ENCODE data around the gene ADARB1. TPM values are rescaled to one million over a fixed set of nuclear protein-coding genes. Genes with fewer than 3 reads are reported as not detected.

The ADARB1 gene
- total and polyA plus RNA-seq, 2 experiments from 2014 or later: 4.8 to 14.8 TPM

DNA sequence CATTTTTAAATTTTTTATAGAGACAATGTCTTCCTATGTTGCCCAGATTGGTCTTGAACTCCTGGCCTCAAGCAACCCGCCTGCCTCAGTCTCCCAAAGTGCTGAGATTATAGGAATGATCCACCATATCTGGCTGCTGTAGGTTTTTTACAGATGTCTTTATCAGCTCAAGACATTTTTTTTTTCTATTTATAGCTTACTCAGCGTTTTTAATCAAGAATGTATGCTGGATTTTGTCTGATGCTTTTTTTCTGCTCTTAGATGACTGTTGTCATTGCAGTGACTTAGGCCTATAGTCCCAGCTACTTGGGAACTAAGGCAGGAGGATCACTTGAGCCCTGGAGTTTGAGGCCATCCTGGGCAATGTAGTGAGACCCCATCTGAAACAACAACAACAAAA lies 140.8 kb downstream of the ADARB1 start (continued):
- TF ChIP-seq, protein P1, sequence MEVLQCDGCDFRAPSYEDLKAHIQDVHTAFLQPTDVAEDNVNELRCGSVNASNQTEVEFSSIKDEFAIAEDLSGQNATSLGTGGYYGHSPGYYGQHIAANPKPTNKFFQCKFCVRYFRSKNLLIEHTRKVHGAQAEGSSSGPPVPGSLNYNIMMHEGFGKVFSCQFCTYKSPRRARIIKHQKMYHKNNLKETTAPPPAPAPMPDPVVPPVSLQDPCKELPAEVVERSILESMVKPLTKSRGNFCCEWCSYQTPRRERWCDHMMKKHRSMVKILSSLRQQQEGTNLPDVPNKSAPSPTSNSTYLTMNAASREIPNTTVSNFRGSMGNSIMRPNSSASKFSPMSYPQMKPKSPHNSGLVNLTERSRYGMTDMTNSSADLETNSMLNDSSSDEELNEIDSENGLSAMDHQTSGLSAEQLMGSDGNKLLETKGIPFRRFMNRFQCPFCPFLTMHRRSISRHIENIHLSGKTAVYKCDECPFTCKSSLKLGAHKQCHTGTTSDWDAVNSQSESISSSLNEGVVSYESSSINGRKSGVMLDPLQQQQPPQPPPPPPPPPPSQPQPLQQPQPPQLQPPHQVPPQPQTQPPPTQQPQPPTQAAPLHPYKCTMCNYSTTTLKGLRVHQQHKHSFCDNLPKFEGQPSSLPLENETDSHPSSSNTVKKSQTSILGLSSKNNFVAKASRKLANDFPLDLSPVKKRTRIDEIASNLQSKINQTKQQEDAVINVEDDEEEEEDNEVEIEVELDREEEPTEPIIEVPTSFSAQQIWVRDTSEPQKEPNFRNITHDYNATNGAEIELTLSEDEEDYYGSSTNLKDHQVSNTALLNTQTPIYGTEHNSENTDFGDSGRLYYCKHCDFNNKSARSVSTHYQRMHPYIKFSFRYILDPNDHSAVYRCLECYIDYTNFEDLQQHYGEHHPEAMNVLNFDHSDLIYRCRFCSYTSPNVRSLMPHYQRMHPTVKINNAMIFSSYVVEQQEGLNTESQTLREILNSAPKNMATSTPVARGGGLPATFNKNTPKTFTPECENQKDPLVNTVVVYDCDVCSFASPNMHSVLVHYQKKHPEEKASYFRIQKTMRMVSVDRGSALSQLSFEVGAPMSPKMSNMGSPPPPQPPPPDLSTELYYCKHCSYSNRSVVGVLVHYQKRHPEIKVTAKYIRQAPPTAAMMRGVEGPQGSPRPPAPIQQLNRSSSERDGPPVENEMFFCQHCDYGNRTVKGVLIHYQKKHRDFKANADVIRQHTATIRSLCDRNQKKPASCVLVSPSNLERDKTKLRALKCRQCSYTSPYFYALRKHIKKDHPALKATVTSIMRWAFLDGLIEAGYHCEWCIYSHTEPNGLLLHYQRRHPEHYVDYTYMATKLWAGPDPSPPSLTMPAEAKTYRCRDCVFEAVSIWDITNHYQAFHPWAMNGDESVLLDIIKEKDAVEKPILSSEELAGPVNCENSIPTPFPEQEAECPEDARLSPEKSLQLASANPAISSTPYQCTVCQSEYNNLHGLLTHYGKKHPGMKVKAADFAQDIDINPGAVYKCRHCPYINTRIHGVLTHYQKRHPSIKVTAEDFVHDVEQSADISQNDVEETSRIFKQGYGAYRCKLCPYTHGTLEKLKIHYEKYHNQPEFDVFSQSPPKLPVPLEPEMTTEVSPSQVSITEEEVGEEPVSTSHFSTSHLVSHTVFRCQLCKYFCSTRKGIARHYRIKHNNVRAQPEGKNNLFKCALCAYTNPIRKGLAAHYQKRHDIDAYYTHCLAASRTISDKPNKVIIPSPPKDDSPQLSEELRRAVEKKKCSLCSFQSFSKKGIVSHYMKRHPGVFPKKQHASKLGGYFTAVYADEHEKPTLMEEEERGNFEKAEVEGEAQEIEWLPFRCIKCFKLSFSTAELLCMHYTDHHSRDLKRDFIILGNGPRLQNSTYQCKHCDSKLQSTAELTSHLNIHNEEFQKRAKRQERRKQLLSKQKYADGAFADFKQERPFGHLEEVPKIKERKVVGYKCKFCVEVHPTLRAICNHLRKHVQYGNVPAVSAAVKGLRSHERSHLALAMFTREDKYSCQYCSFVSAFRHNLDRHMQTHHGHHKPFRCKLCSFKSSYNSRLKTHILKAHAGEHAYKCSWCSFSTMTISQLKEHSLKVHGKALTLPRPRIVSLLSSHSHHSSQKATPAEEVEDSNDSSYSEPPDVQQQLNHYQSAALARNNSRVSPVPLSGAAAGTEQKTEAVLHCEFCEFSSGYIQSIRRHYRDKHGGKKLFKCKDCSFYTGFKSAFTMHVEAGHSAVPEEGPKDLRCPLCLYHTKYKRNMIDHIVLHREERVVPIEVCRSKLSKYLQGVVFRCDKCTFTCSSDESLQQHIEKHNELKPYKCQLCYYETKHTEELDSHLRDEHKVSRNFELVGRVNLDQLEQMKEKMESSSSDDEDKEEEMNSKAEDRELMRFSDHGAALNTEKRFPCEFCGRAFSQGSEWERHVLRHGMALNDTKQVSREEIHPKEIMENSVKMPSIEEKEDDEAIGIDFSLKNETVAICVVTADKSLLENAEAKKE (CRISPR knock-in tag; IDR thresholded peaks at IDR 0.05): no peak
- no peak for TF ChIP-seq ZNF114 (CRISPR knock-in tag; IDR thresholded peaks at IDR 0.05)

DNA sequence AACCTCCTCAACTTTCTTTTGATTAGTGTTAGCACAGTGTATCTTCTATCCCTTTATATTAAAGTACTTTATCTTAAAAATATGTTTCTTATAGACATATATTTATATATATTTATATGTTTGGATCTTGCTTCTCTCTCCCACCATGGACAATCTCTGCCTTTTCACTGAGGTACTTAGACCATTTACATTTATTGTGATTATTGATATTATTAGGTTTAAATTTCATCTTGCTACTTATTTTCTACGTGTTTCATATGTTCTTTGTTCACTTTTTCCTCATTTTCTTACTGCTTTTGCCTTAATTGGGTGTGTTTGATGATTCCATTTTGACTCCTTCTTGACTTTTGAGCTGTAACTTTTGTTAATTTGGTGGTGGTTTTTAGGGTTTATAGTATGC lies 142.6 kb downstream of the ADARB1 start:
- Mint-ChIP-seq H3K4me3 (no peak overlapping the region), H3K27me3 (ENCODE audit: insufficient read depth, low read depth, poor library complexity) (peaks cover 11% of the 10 kb centered on the region), H3K9me3 (peaks cover 21% of the 10 kb centered on the region), H3K4me1 (peaks cover 5% of the 10 kb centered on the region), H3K36me3 (ENCODE audit: low read depth) (peaks cover 5% of the 10 kb centered on the region; the same call in 2 of the 3 replicates), H3K27ac (no peak overlapping the region)
- Histone ChIP-seq H3K4me1 (ENCODE audit: insufficient read depth) (0 out of 2 replicates have a peak, but pooled peaks cover 7% of the 10 kb centered on the region), H3K4me2 (no peak overlapping the region), H3F3A (replicated peaks; ENCODE audit: low read depth) (no peaks in the 10 kb centered on the region), H3K4me3 (no peak overlapping the region), H4K20me1 (replicated peaks; ENCODE audit: insufficient read depth) (no peaks in the 10 kb centered on the region), H3K27ac (ENCODE audit: low read depth) (no peak overlapping the region), H3K79me2 (replicated peaks; ENCODE audit: insufficient read depth) (no peaks in the 10 kb centered on the region), H2AFZ (no peak overlapping the region), H3K36me3 (ENCODE audit: insufficient read depth) (no peaks in the 10 kb centered on the region; the same call in 1 of the 2 replicates), H3K9me2 (ENCODE audit: insufficient read depth) (peaks cover 5% of the 10 kb centered on the region; the same call in 1 of the 2 replicates), H3K27me3 (ENCODE audit: insufficient read depth) (no peaks in the 10 kb centered on the region)
- DNase-seq (ENCODE audit: low spot score) (no peak), ATAC-seq (no peak)
- TF ChIP-seq EZH2 (IDR thresholded peaks at IDR 0.05; ENCODE audit: low read depth, unreplicated experiment): no peak

DNA sequence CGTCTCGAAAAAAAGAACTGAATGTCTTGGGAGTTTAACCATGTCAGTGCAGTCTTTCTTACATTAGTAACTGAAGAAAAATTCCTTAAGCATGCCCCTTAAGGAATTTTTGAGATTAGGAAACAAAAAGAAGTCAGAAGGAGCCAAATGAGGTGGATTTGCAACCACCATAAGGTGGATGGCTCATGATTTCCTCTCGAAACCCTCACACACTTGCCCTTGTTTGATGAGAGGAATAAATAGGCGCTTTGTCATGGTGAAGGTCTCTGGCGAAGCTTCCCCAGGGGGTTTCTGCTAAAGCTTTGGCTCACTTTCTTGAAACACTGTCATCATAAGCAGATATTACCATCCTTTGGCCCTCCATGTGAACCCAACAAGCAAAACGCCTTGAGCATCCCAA lies 145.1 kb downstream of the ADARB1 start:
- H3K4me1 Mint-ChIP-seq: peaks cover 5% of the 10 kb centered on the region
- DNase-seq (ENCODE audit: low spot score): no peak
- H3K79me2 ChIP-seq (replicated peaks; ENCODE audit: insufficient read depth): no peaks in the 10 kb centered on the region
- H3K27me3 ChIP-seq (ENCODE audit: insufficient read depth): no peaks in the 10 kb centered on the region
- H3K27me3 Mint-ChIP-seq (ENCODE audit: insufficient read depth, low read depth, poor library complexity): peaks cover 11% of the 10 kb centered on the region
- H3K4me1 ChIP-seq (ENCODE audit: insufficient read depth): 0 out of 2 replicates have a peak, but pooled peaks cover 7% of the 10 kb centered on the region
- no peak overlapping the region for H3K27ac Mint-ChIP-seq
- no peak overlapping the region for H3K27ac ChIP-seq (ENCODE audit: low read depth)
- H3K9me3 Mint-ChIP-seq: peaks cover 21% of the 10 kb centered on the region
- no peak overlapping the region for H3K4me3 Mint-ChIP-seq
- H3F3A ChIP-seq (replicated peaks; ENCODE audit: low read depth): no peaks in the 10 kb centered on the region
- no peak overlapping the region for H3K4me2 ChIP-seq
- no peak overlapping the region for H3K4me3 ChIP-seq
- no peak overlapping the region for H2AFZ ChIP-seq
- peaks cover 5% of the 10 kb centered on the region; the same call in 1 of the 2 replicates for H3K9me2 ChIP-seq (ENCODE audit: insufficient read depth)
- ATAC-seq: no peak
- no peaks in the 10 kb centered on the region for H4K20me1 ChIP-seq (replicated peaks; ENCODE audit: insufficient read depth)
- no peaks in the 10 kb centered on the region; the same call in 1 of the 2 replicates for H3K36me3 ChIP-seq (ENCODE audit: insufficient read depth)
- H3K36me3 Mint-ChIP-seq (ENCODE audit: low read depth): peaks cover 5% of the 10 kb centered on the region; the same call in 2 of the 3 replicates
- TF ChIP-seq JUNB (IDR thresholded peaks at IDR 0.05; ENCODE audit: unreplicated experiment) (no peak), ZNF114 (CRISPR knock-in tag; IDR thresholded peaks at IDR 0.05) (no peak), NANOG (IDR thresholded peaks at IDR 0.05; ENCODE audit: borderline replicate concordance) (no peak), EZH2 (IDR thresholded peaks at IDR 0.05; ENCODE audit: low read depth, unreplicated experiment) (no peak)
- TF ChIP-seq, protein P2, sequence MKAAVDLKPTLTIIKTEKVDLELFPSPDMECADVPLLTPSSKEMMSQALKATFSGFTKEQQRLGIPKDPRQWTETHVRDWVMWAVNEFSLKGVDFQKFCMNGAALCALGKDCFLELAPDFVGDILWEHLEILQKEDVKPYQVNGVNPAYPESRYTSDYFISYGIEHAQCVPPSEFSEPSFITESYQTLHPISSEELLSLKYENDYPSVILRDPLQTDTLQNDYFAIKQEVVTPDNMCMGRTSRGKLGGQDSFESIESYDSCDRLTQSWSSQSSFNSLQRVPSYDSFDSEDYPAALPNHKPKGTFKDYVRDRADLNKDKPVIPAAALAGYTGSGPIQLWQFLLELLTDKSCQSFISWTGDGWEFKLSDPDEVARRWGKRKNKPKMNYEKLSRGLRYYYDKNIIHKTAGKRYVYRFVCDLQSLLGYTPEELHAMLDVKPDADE (IDR thresholded peaks at IDR 0.05): no peak
- TF ChIP-seq, protein P3, sequence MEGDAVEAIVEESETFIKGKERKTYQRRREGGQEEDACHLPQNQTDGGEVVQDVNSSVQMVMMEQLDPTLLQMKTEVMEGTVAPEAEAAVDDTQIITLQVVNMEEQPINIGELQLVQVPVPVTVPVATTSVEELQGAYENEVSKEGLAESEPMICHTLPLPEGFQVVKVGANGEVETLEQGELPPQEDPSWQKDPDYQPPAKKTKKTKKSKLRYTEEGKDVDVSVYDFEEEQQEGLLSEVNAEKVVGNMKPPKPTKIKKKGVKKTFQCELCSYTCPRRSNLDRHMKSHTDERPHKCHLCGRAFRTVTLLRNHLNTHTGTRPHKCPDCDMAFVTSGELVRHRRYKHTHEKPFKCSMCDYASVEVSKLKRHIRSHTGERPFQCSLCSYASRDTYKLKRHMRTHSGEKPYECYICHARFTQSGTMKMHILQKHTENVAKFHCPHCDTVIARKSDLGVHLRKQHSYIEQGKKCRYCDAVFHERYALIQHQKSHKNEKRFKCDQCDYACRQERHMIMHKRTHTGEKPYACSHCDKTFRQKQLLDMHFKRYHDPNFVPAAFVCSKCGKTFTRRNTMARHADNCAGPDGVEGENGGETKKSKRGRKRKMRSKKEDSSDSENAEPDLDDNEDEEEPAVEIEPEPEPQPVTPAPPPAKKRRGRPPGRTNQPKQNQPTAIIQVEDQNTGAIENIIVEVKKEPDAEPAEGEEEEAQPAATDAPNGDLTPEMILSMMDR (conservative IDR thresholded peaks at IDR 0.05; ENCODE audit: low read depth in 2 of 2): no peak
